Tibial nerve (tissue), 4 donors: ENCODE results near the gene SLBP.

ENCODE experiments used
- EP300 ChIP-seq, 2 donors: sonication (generic); formaldehyde crosslinking; IDR thresholded peaks; one replicate each; pipeline ENCODE4 v1.6.1; 2017; ENCODE audit warnings: antibody characterized with exemption in 2 of 2, mild to moderate bottlenecking in 1 of 2
- TF ChIP-seq, protein P1 (sequence below), 5 experiments: fragments of 200-600 bp in 3 of 5; fragments of 450-650 bp in 2 of 5; sonication (generic) in 3 of 5; IDR thresholded peaks; one replicate each; pipeline ENCODE4 v1.5.1; 2016 to 2019; ENCODE audit warnings: antibody characterized with exemption in 5 of 5, mild to moderate bottlenecking in 3 of 5, moderate library complexity in 2 of 5

DNA sequence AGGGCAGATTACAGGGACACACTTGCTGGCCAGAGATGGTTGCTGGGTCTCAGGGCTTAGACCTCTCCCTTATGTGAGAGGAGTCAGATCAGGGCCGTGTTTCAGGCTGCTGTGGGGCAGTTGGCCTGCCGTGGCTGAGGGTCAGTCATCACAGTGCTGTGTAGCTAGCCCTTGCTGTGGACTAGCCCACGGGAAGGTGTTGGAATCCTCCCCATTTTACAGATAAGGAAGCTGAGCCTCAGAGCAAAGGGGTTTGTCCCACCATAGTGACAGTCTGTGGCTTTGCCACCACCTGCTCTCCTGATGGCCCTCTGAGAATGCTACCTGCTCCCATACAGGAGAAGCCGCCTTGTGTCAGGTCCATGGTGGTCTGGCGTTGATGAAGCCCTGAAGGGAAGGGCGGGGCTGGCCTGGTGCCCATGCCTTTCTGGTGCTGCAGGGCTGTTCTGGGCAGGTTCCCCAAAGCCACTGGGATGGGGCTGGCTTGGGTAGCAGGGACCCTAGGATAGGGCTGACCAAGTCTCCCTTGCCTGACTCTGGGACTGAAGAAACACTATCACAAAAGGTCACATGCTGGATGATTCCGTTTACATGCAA, 25.6 kb downstream of the SLBP start:
- TF ChIP-seq, protein P1, sequence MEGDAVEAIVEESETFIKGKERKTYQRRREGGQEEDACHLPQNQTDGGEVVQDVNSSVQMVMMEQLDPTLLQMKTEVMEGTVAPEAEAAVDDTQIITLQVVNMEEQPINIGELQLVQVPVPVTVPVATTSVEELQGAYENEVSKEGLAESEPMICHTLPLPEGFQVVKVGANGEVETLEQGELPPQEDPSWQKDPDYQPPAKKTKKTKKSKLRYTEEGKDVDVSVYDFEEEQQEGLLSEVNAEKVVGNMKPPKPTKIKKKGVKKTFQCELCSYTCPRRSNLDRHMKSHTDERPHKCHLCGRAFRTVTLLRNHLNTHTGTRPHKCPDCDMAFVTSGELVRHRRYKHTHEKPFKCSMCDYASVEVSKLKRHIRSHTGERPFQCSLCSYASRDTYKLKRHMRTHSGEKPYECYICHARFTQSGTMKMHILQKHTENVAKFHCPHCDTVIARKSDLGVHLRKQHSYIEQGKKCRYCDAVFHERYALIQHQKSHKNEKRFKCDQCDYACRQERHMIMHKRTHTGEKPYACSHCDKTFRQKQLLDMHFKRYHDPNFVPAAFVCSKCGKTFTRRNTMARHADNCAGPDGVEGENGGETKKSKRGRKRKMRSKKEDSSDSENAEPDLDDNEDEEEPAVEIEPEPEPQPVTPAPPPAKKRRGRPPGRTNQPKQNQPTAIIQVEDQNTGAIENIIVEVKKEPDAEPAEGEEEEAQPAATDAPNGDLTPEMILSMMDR (IDR thresholded peaks at IDR 0.05): no peak
- TF ChIP-seq EP300 (IDR thresholded peaks at IDR 0.05): no peak
